ENCODE data around the gene SH3BP5. TPM values are rescaled to one million over a fixed set of nuclear protein-coding genes. Genes with fewer than 3 reads are reported as not detected.

Gene SH3BP5
- total and polyA plus RNA-seq, 4 experiments from 2014 or later, result 48.2 to 118 (median 56.3) TPM

- peak overlapping the region in 3 of 8 donors; percentile 11 to 53 (median 27) for H3K4me3 Mint-ChIP-seq
- H3K9me3 Mint-ChIP-seq, result peaks cover 0 to 3% (median 0%) of the 10 kb centered on the region in 8 donors
- H3K4me1 Mint-ChIP-seq, result peaks cover 62 to 98% (median 82%) of the 10 kb centered on the region in 4 donors
- H3K4me1 ChIP-seq (ENCODE audit: insufficient read depth, low read length), result peaks cover 94% of the 10 kb centered on the region
- no peaks in the 10 kb centered on the region for H3K27me3 Mint-ChIP-seq
- POLR2A ChIA-PET (ENCODE audit: partially characterized antibody), result interaction anchor here (0.6 to 1.0 kb wide), 6 partner anchors 9 to 38 kb away, joined by 3 read pairs; partner anchors contain the start of gene SH3BP5
- intact Hi-C loops (cut with micrococcal nuclease), result no loop called here
- H3K9me3 ChIP-seq (ENCODE audit: control insufficient read depth in 1 of 2, low read length in 2 of 2), result no peaks in the 10 kb centered on the region
- no peak overlapping the region for H3K27ac ChIP-seq (ENCODE audit: low read depth, low read length)
- H3K36me3 Mint-ChIP-seq, result peaks cover 68 to 71% of the 10 kb centered on the region in 2 donors
- H3K27ac Mint-ChIP-seq, result peak overlapping the region in 6 of 7 donors; percentile 13 to 91 (median 56)
- CTCF ChIA-PET (ENCODE audit: partially characterized antibody), result interaction anchor here (0.7 to 4.1 kb wide), 10 partner anchors 11 to 63 kb away, joined by 3 to 25 read pairs (median 5); partner anchors contain the start of gene SH3BP5
- DNase-seq, result no peak
- H3K4me3 ChIP-seq (ENCODE audit: low read length in 2 of 2), result no peak overlapping the region
- H3K27me3 ChIP-seq (ENCODE audit: insufficient read depth, low read length), result no peaks in the 10 kb centered on the region
- peaks cover 21% of the 10 kb centered on the region for H3K36me3 ChIP-seq (ENCODE audit: insufficient read depth, low read length)
These were observed 33.4 kb downstream of the SH3BP5 start for GRCh38 chr3:15299036-15299435.

DNA sequence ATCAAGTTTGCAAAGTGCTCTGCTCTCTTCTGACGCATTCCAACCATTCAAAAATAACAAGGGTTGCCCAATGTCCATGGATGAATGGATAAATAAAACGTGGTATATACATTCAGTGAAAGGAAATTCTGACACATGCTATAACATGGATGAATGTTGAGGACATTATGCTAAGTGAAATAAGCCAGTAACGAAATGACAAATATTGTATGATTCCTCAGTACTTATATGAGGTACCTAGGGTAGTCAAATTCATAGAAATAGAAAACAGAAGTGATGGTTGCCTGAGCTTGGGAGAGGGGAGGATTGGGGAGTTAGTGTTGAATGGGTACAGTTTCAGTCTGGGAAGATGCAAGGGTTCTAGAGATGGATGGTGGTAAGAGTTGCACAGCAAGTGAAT lies 33.9 kb downstream of the SH3BP5 start:
- Histone ChIP-seq H3K36me3 (ENCODE audit: insufficient read depth, low read length) (peaks cover 16% of the 10 kb centered on the region), H3K4me3 (ENCODE audit: low read length in 2 of 2) (no peak overlapping the region), H3K27me3 (ENCODE audit: insufficient read depth, low read length) (no peaks in the 10 kb centered on the region), H3K4me1 (ENCODE audit: insufficient read depth, low read length) (peaks cover 90% of the 10 kb centered on the region), H3K9me3 (ENCODE audit: control insufficient read depth in 1 of 2, low read length in 2 of 2) (no peaks in the 10 kb centered on the region), H3K27ac (ENCODE audit: low read depth, low read length) (no peak overlapping the region)
- no peak for DNase-seq
- ChIA-PET CTCF (ENCODE audit: partially characterized antibody) (interaction anchor here (1.0 to 2.8 kb wide), 2 partner anchors 29 to 34 kb away, joined by 4 to 13 read pairs; partner anchors contain the start of gene SH3BP5), POLR2A (ENCODE audit: partially characterized antibody) (interaction anchor here (0.6 to 0.8 kb wide), 2 partner anchors 25 to 49 kb away, joined by 3 to 4 read pairs; no protein-coding TSS in a partner anchor)
- Mint-ChIP-seq H3K4me3 (peak overlapping the region in 5 of 8 donors; percentile 11 to 53 (median 18)), H3K9me3 (peaks cover 0 to 3% (median 0%) of the 10 kb centered on the region in 8 donors), H3K4me1 (peaks cover 63 to 97% (median 79%) of the 10 kb centered on the region in 4 donors), H3K36me3 (peaks cover 63 to 67% of the 10 kb centered on the region in 2 donors), H3K27ac (peak overlapping the region; percentile 13 to 91 (median 48)), H3K27me3 (no peaks in the 10 kb centered on the region)
- intact Hi-C loops (cut with micrococcal nuclease), result no loop called here

DNA sequence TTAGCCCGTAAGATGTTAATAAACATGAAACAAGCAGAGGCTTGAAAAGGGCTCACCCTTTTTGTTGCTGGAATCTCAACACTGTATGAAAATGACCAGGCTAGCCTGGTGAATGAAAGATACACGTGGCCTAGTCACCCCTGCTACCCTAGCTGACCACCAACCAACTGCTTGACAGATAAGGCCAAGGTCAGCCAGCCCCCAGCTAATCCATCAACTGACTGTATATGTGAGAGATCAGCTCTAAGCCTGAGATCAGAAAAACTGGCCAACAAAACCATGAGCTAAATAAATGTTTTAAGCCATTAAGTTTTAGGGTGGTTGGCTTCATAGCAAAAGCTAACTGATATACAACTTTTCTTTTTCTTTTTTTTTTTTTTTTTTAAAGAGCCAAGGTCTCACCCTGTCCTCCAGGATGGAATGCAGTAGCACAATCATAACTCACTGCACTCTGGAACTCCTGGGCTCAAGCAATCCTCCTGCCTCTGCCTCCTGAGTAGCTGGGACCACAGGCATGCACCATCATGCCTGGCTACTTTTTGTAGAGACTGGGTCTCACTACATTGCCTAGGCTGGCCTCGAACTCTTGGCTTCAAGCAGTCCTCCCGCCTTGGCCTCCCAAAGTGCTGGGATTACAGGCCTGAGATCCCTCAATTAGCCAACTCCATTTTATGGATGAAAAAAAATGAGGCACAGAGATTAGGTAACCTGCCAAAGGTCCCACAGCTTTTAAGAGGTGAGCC lies 34.6 kb downstream of the SH3BP5 start:
- Mint-ChIP-seq H3K4me3 (peak overlapping the region in 5 of 8 donors; percentile 2 to 73 (median 57)), H3K27me3 (no peaks in the 10 kb centered on the region), H3K27ac (peak overlapping the region; percentile 55 to 91 (median 89)), H3K36me3 (peaks cover 56 to 64% of the 10 kb centered on the region in 2 donors), H3K9me3 (peaks cover 0 to 3% (median 0%) of the 10 kb centered on the region in 8 donors), H3K4me1 (peaks cover 67 to 97% (median 80%) of the 10 kb centered on the region in 4 donors)
- intact Hi-C loops (cut with micrococcal nuclease), result no loop called here
- no peak for DNase-seq
- Histone ChIP-seq H3K9me3 (ENCODE audit: control insufficient read depth in 1 of 2, low read length in 2 of 2) (no peaks in the 10 kb centered on the region), H3K36me3 (ENCODE audit: insufficient read depth, low read length) (peaks cover 9% of the 10 kb centered on the region), H3K4me3 (ENCODE audit: low read length in 2 of 2) (no peak overlapping the region), H3K27ac (ENCODE audit: low read depth, low read length) (no peak overlapping the region), H3K4me1 (ENCODE audit: insufficient read depth, low read length) (peaks cover 91% of the 10 kb centered on the region), H3K27me3 (ENCODE audit: insufficient read depth, low read length) (no peaks in the 10 kb centered on the region)
- POLR2A ChIA-PET (ENCODE audit: partially characterized antibody), result interaction anchor here (0.6 to 1.1 kb wide), 3 partner anchors 10 to 50 kb away, joined by 3 to 4 read pairs (median 3); no protein-coding TSS in a partner anchor
- CTCF ChIA-PET (ENCODE audit: partially characterized antibody), result interaction anchor here (1.1 to 1.4 kb wide), 3 partner anchors 9 to 35 kb away, joined by 4 to 6 read pairs (median 6); partner anchors contain the start of gene SH3BP5

DNA sequence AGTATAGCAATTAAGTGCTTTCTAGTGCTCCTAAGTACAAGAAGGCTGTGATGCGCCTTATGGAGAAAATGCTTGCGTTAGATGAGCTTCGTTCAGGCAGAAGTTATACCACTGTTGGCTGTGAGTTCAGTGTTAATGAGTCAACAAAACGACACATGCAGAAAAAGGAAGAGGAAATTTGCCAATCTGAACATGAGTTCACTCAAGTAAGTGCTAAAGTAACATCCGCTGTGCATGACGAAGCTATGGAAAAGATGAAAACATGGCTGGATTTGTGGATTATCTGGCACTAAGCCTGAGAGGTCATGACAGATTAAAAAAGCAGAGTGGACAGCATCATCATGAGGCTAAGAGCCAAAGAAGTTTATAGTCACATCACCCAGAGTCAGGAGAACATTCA lies 36.9 kb downstream of the SH3BP5 start:
- peak overlapping the region in 1 of 8 donors; percentile 1 for H3K4me3 Mint-ChIP-seq
- CTCF ChIA-PET (ENCODE audit: partially characterized antibody), result interaction anchor here (0.9 to 1.2 kb wide), 6 partner anchors 8 to 35 kb away, joined by 3 to 5 read pairs (median 3); no protein-coding TSS in a partner anchor

DNA sequence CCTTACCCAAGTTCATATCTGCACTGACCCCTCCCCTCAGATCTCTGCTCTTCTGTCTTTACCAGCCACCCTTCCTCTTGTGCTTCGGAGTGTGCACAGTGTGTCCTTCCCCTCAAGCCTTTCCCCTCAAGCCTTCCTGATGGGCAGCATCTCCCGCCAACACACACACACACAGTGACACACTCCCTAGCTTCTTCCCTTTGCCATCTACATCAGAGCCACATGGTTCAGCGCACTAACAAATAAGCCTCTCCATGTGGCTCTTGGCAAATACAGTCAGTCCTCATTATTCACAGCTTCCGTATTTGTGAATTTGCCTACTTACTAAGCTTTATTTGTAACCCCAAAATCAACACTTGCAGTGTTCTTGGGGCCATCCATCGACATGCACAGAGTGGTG lies 37.5 kb downstream of the SH3BP5 start:
- Mint-ChIP-seq H3K4me3 (peak overlapping the region in 3 of 8 donors; percentile 2 to 17 (median 4)), H3K9me3 (peaks cover 0 to 4% (median 0%) of the 10 kb centered on the region in 8 donors), H3K4me1 (peaks cover 68 to 97% (median 82%) of the 10 kb centered on the region in 4 donors), H3K27ac (peak overlapping the region in 6 of 7 donors; percentile 81 to 96 (median 90)), H3K27me3 (no peaks in the 10 kb centered on the region), H3K36me3 (peaks cover 31 to 48% of the 10 kb centered on the region in 2 donors)
- DNase-seq, result no peak
- POLR2A ChIA-PET (ENCODE audit: partially characterized antibody), result interaction anchor here (0.6 to 1.4 kb wide), 7 partner anchors 9 to 1018 kb away, joined by 3 to 11 read pairs (median 4); partner anchors contain the start of gene SH3BP5
- no peak overlapping the region for H3K4me3 ChIP-seq (ENCODE audit: low read length in 2 of 2)
- peaks cover 93% of the 10 kb centered on the region for H3K4me1 ChIP-seq (ENCODE audit: insufficient read depth, low read length)
- intact Hi-C loops (cut with micrococcal nuclease), result loop anchor here (5.0 kb wide), 1 partner anchor 37 kb away; the partner anchor contains the start of gene SH3BP5
- CTCF ChIA-PET (ENCODE audit: partially characterized antibody), result interaction anchor here (0.9 to 1.2 kb wide), 6 partner anchors 9 to 36 kb away, joined by 3 to 5 read pairs (median 3); no protein-coding TSS in a partner anchor
- H3K36me3 ChIP-seq (ENCODE audit: insufficient read depth, low read length), result no peaks in the 10 kb centered on the region
- H3K27ac ChIP-seq (ENCODE audit: low read depth, low read length), result no peak overlapping the region
- no peaks in the 10 kb centered on the region for H3K9me3 ChIP-seq (ENCODE audit: control insufficient read depth in 1 of 2, low read length in 2 of 2)
- no peaks in the 10 kb centered on the region for H3K27me3 ChIP-seq (ENCODE audit: insufficient read depth, low read length)

More for the DNA sequence above, 36.9 kb downstream of the SH3BP5 start:
- Mint-ChIP-seq H3K27me3 (no peaks in the 10 kb centered on the region), H3K36me3 (peaks cover 35 to 53% of the 10 kb centered on the region in 2 donors), H3K27ac (peak overlapping the region in 6 of 7 donors; percentile 9 to 91 (median 68)), H3K9me3 (peaks cover 0 to 4% (median 0%) of the 10 kb centered on the region in 8 donors), H3K4me1 (peaks cover 70 to 97% (median 83%) of the 10 kb centered on the region in 4 donors)
- no peaks in the 10 kb centered on the region for H3K9me3 ChIP-seq (ENCODE audit: control insufficient read depth in 1 of 2, low read length in 2 of 2)
- no peak overlapping the region for H3K27ac ChIP-seq (ENCODE audit: low read depth, low read length)
- no peaks in the 10 kb centered on the region for H3K36me3 ChIP-seq (ENCODE audit: insufficient read depth, low read length)
- POLR2A ChIA-PET (ENCODE audit: partially characterized antibody), result interaction anchor here (0.8 to 1.4 kb wide), 5 partner anchors 9 to 26 kb away, joined by 3 to 11 read pairs (median 5); no protein-coding TSS in a partner anchor
- DNase-seq, result no peak
- intact Hi-C loops (cut with micrococcal nuclease), result no loop called here
- no peak overlapping the region for H3K4me3 ChIP-seq (ENCODE audit: low read length in 2 of 2)
- H3K4me1 ChIP-seq (ENCODE audit: insufficient read depth, low read length), result peaks cover 93% of the 10 kb centered on the region
- no peaks in the 10 kb centered on the region for H3K27me3 ChIP-seq (ENCODE audit: insufficient read depth, low read length)

- Histone ChIP-seq H3K36me3 (ENCODE audit: insufficient read depth, low read length) (no peaks in the 10 kb centered on the region), H3K27ac (ENCODE audit: low read depth, low read length) (peak overlapping the region; percentile 70), H3K9me3 (ENCODE audit: control insufficient read depth in 1 of 2, low read length in 2 of 2) (no peaks in the 10 kb centered on the region), H3K4me1 (ENCODE audit: insufficient read depth, low read length) (peaks cover 93% of the 10 kb centered on the region), H3K27me3 (ENCODE audit: insufficient read depth, low read length) (no peaks in the 10 kb centered on the region), H3K4me3 (ENCODE audit: low read length in 2 of 2) (no peak overlapping the region)
- H3K4me1 Mint-ChIP-seq, result peaks cover 74 to 98% (median 84%) of the 10 kb centered on the region in 4 donors
- H3K9me3 Mint-ChIP-seq, result peaks cover 0 to 6% (median 0%) of the 10 kb centered on the region in 8 donors
- peak overlapping the region; percentile 91 to 97 (median 92) for H3K27ac Mint-ChIP-seq
- H3K4me3 Mint-ChIP-seq, result peak overlapping the region in 6 of 8 donors; percentile 76 to 85 (median 81)
- H3K36me3 Mint-ChIP-seq, result peaks cover 34 to 47% of the 10 kb centered on the region in 2 donors
- H3K27me3 Mint-ChIP-seq, result no peaks in the 10 kb centered on the region
- ChIA-PET CTCF (ENCODE audit: partially characterized antibody) (interaction anchor here (0.8 to 5.3 kb wide), 12 partner anchors 11 to 113 kb away, joined by 3 to 40 read pairs (median 4); partner anchors contain the start of gene SH3BP5), POLR2A (ENCODE audit: partially characterized antibody) (interaction anchor here (1.0 to 4.2 kb wide), 12 partner anchors 8 to 55 kb away, joined by 3 to 32 read pairs (median 10); partner anchors contain the start of gene SH3BP5)
- intact Hi-C loops (cut with micrococcal nuclease), result loop anchor here (1.0 to 5.0 kb wide), 4 partner anchors 17 to 68 kb away; partner anchors contain the start of gene SH3BP5
- no peak for DNase-seq
These were observed 39.4 kb downstream of the SH3BP5 start for GRCh38 chr3:15292765-15293522.

Measured in CD4-positive, alpha-beta memory T cell (primary cell).